Left ventricle myocardium inferior (tissue), 1 donor: Measurements from ENCODE around the gene DSCAML1. TPM values are rescaled to one million over a fixed set of nuclear protein-coding genes. Genes with fewer than 3 reads are reported as not detected.

Experiments used
- DNase-seq: peaks from one replicate; pipeline ENCODE4 v3.0.0-alpha.2; 2020
- H3K27ac ChIP-seq: fragments of 200-600 bp; replicated peaks from 2 replicates; pipeline ENCODE4 v1.8.0; 2021
- H3K27me3 ChIP-seq: fragments of 200-600 bp; 2 replicates; pipeline ENCODE4 v1.8.0; 2021; ENCODE audit warnings: low read depth
- H3K36me3 ChIP-seq: fragments of 200-600 bp; 2 replicates; pipeline ENCODE4 v1.8.0; 2021
- H3K4me1 ChIP-seq: fragments of 200-600 bp; 2 replicates; pipeline ENCODE4 v1.8.0; 2021
- H3K4me3 ChIP-seq: fragments of 200-600 bp; 2 replicates; pipeline ENCODE4 v1.8.0; 2021; ENCODE audit warnings: mild to moderate bottlenecking, moderate library complexity
- H3K9me3 ChIP-seq: fragments of 200-600 bp; replicated peaks from 2 replicates; pipeline ENCODE4 v1.8.0; 2021
- CTCF ChIP-seq: fragments of 200-600 bp; IDR thresholded peaks from 2 replicates; pipeline ENCODE4 v1.8.0; 2021; ENCODE audit warnings: antibody characterized with exemption, mild to moderate bottlenecking, borderline replicate concordance
- intact Hi-C: fragments of 100-400 bp; cut with micrococcal nuclease; formaldehyde crosslinking; loops from one replicate; pipeline ENCODE4 v1.11.0; 2022
- total RNA-seq: library from RNA; stranded (reverse); fragmentation: NEBNext Ultra II Directional; extraction: Animal tissue kit (Norgen Biotek cat#: 25700); gene quantifications from one replicate; pipeline ENCODE4 v1.2.1, GENCODE V29; 2021
- donor health status: DM: no; HTN: yes; CAD: no; lungs with severe emphysema.

DSCAML1 gene
- total RNA-seq, 1 donor from 2014 or later, result 0.19 TPM

DNA sequence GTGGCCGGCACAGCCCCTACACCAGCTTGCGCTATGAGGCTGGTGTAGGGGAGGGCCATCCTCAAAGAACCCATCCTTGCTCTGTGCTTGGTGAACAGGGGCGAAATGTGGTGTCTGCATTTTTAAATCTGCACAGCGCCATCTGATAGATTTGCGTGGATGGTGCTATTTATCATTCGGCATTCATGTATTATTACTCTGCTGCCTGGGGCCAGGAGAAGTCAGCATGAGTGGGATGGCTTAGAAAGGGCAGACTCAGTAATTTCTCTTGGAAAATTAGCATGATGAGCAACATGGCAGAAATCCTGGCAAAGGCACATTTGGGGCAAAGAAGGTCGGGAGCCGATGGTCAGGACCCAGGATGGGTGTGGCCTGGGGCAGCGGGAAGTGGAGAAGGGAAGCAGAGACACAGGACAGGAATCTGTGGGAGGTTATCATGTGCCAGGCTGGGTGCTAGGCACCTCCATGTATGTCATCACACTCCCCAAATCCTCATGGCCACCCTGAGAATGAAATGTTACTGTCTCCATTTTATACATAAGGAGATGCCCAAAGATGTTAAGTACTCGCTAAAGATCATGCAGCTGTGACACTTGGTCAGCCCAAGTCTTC lies 320.4 kb downstream of the DSCAML1 start:
- Histone ChIP-seq H3K27me3 (no peaks in the 10 kb centered on the region), H3K9me3 (no peaks in the 10 kb centered on the region), H3K27ac (no peak overlapping the region), H3K4me1 (no peaks in the 10 kb centered on the region), H3K36me3 (peaks cover 5% of the 10 kb centered on the region), H3K4me3 (no peak overlapping the region)
- intact Hi-C loops, result no loop called here
- TF ChIP-seq CTCF, result no peak
- no peak for DNase-seq

DNA sequence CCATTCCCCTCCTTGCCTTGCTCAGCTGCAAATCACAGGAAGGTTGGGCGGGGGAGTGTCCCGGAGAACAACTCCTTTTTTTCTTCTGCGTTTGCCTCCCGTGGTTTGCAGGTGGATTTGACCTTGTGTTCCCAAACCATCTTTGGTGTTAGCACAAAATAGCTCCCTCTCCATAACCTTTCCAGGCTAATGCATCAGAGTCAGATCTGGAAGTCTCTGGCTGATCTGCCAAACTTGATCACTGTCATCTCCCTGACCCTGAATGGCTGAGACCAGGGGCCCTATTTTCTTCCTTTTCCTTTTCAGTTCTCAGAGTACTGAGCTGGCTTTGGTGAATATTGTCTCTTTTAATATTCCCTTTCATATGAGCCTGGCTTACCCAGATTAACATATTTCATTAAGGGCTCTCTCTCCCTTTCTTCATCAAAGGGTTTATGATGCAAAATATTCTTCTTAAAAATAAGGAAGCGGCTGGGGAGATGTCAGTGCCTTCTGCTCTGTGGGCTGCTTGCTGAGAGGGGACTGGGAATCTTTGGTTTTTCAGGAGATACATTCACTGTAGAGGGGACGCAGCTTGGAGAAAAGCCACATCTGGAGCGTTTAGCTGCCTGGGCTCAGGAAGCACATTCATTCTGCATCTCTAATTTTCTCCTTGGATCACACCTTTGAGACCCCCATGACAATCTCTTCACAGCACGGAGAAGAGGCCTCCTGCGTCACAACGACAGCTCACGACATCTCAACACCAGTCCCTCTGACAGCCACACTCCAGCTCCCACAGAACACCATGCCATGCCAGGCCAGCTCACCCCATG lies 321.1 kb downstream of the DSCAML1 start:
- intact Hi-C loops, result no loop called here
- Histone ChIP-seq H3K27me3 (no peaks in the 10 kb centered on the region), H3K9me3 (no peaks in the 10 kb centered on the region), H3K4me3 (no peak overlapping the region), H3K36me3 (peaks cover 5% of the 10 kb centered on the region), H3K27ac (no peak overlapping the region), H3K4me1 (no peaks in the 10 kb centered on the region)
- DNase-seq, result no peak
- no peak for TF ChIP-seq CTCF

DNA sequence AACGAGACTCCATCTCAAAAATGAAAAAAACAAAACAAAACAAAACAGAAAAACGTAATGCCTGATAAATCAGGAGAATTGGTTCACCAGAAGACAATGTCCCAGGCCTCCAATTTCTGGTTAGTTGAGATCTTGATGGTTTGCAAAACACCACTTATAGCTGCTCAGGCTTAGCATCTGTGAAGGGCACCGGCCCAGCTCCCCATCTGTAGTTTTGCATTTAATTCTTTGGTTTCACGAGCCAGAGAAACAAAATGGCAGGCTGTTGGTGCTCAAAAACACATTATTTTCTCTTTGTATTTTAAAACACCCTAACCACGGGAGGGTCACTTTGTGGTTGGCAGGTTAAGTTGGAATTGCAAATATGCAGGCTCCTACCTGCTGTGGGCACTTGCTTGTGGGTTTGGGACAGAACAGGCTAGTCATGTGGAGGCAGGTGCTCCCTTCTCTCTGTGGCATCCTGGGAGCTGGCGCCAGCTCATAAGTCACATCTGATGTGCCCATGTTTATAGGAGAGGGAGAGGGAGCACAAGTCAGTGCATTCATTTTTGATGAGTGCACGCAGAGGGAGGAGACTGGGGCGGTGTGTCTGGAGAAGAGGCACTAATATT lies 323.4 kb downstream of the DSCAML1 start:
- no peak for DNase-seq
- H3K4me1 ChIP-seq, result no peaks in the 10 kb centered on the region
- H3K27ac ChIP-seq, result no peak overlapping the region
- TF ChIP-seq CTCF, result no peak
- no peaks in the 10 kb centered on the region for H3K9me3 ChIP-seq
- no peak overlapping the region for H3K4me3 ChIP-seq
- no peaks in the 10 kb centered on the region for H3K27me3 ChIP-seq
- intact Hi-C loops, result no loop called here
- no peaks in the 10 kb centered on the region for H3K36me3 ChIP-seq

DNA sequence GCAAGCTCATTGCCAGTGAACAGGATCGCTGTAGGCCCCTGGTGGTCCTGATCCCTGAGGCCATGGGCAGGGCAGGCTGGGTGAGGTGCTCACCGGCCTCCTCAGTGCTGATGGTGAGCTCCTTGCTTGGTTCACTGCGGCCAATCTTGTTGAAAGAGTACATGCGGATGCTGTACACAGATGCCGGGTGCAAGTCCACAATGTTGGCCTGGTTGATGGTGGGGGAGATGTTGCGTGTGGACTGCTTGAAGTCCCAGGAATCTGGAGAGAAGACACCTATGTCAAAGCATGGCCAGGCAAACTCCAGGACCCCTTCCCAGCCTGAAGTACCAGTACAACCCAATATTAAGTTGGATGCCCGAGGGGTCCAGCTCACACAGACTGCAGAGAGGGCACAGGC lies 325.2 kb downstream of the DSCAML1 start:
- Histone ChIP-seq H3K27ac (no peak overlapping the region), H3K36me3 (no peaks in the 10 kb centered on the region), H3K27me3 (no peaks in the 10 kb centered on the region), H3K9me3 (no peaks in the 10 kb centered on the region), H3K4me3 (no peak overlapping the region), H3K4me1 (no peaks in the 10 kb centered on the region)
- intact Hi-C loops, result no loop called here
- DNase-seq, result no peak
- TF ChIP-seq CTCF, result no peak

DNA sequence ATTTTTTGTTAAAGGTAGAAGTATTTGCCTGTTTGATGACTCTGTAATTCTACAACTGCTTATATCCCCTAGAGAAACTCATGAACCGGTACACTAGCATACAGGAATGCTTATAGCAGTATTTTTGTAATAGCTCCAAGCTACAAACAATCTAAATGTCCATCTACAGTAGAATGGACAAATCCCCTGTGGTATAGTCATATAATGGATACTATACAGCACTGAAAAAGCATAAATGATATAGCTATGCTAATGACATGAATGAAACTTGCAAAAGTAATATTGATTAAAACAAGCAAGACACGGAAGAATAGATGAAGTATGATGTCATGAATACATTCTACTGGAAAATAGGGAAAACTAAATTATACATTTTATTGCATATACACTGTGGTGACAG lies 326.4 kb downstream of the DSCAML1 start:
- H3K36me3 ChIP-seq, result no peaks in the 10 kb centered on the region
- H3K27me3 ChIP-seq, result no peaks in the 10 kb centered on the region
- no peak for TF ChIP-seq CTCF
- no peaks in the 10 kb centered on the region for H3K4me1 ChIP-seq
- intact Hi-C loops, result no loop called here
- no peak for DNase-seq
- no peak overlapping the region for H3K27ac ChIP-seq
- no peaks in the 10 kb centered on the region for H3K9me3 ChIP-seq
- no peak overlapping the region for H3K4me3 ChIP-seq
